Cardiac muscle cell (in vitro differentiated cells and primary cell): ENCODE measurements around the gene LRMDA. TPM values are rescaled to one million over a fixed set of nuclear protein-coding genes. Genes with fewer than 3 reads are reported as not detected.

Source experiments
- DNase-seq, 2 donors: peaks; one replicate each; pipeline versions ENCODE4 v3.0.0 to v3.0.0-alpha.2; 2010 to 2017; ENCODE audit warnings: low read depth in 1 of 2, low spot score in 1 of 2
- H3K27ac ChIP-seq: fragments of 200-600 bp; sonication (generic); 2 replicates; pipeline ENCODE4 v1.5.1; 2016
- H3K27me3 ChIP-seq: fragments of 200-600 bp; sonication (generic); 2 replicates; pipeline ENCODE4 v1.6.0; 2016; ENCODE audit warnings: control low read depth
- H3K36me3 ChIP-seq: fragments of 200-600 bp; sonication (generic); 2 replicates; pipeline ENCODE4 v1.5.1; 2016; ENCODE audit warnings: control low read depth
- H3K4me1 ChIP-seq: fragments of 200-600 bp; sonication (generic); 2 replicates; pipeline ENCODE4 v1.8.1; 2017; ENCODE audit warnings: low read depth, mild to moderate bottlenecking, mixed run types
- H3K4me3 ChIP-seq: fragments of 200-600 bp; sonication (generic); 2 replicates; pipeline ENCODE4 v1.5.1; 2016; ENCODE audit warnings: mild to moderate bottlenecking
- H3K9me3 ChIP-seq: fragments of 200-600 bp; sonication (generic); 2 replicates; pipeline ENCODE4 v1.5.1; 2017; ENCODE audit warnings: low read depth, mild to moderate bottlenecking, control low read depth
- CTCF ChIP-seq: IDR thresholded peaks from 2 replicates; pipeline ENCODE4 v1.5.1; 2012; ENCODE audit warnings: low read depth, mild to moderate bottlenecking, low read length
- polyA plus RNA-seq: library from polyadenylated mRNA; unstranded; fragments of >200 nt; fragmentation: Nextera tagmentation; extraction: Ambion mirVana; gene quantifications from 2 replicates; pipeline ENCODE4 v1.2.1, GENCODE V29; 2016
- total RNA-seq: library from RNA; depleted of rRNA; stranded (reverse); fragments of >200 nt; gene quantifications from 2 replicates; pipeline ENCODE4 v1.2.3, GENCODE V29; 2016

The LRMDA gene
- total and polyA plus RNA-seq, 2 experiments from 2014 or later, result 6.2 to 11.7 TPM

- Histone ChIP-seq H3K9me3 (no peaks in the 10 kb centered on the region), H3K27ac (no peak overlapping the region), H3K36me3 (no peaks in the 10 kb centered on the region), H3K4me3 (no peak overlapping the region), H3K27me3 (no peaks in the 10 kb centered on the region), H3K4me1 (no peaks in the 10 kb centered on the region)
- no peak for TF ChIP-seq CTCF
- no peak for DNase-seq
Measured at GRCh38 chr10:75677541-75677940, 246.1 kb downstream of the LRMDA start.

DNA sequence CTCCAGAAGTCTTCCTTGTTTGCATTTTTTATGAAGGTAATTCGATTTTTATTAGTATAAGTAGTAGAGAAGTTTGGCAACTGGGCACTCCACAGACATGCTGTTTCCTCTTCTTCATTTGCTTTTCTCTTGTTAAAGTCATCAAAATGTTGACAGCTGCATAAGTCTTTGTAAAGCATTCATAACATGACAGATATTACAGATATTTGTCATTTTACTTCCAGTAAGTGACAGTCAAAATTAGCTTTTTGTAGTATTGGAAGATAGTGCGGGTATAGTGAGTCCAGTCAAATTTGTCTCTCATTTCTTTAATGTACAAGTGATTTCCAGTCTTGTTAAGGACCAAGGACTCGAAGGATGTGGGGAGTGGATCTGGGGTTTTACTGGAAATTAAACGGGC lies 247.1 kb downstream of the LRMDA start:
- no peaks in the 10 kb centered on the region for H3K36me3 ChIP-seq
- no peaks in the 10 kb centered on the region for H3K9me3 ChIP-seq
- no peak overlapping the region for H3K4me3 ChIP-seq
- no peaks in the 10 kb centered on the region for H3K4me1 ChIP-seq
- TF ChIP-seq CTCF, result no peak
- no peak for DNase-seq
- no peak overlapping the region for H3K27ac ChIP-seq
- no peaks in the 10 kb centered on the region for H3K27me3 ChIP-seq

GRCh38 chr10:75679536-75679935 lies 248.1 kb downstream of the LRMDA start:
- TF ChIP-seq CTCF, result no peak
- H3K27ac ChIP-seq, result no peak overlapping the region
- no peak for DNase-seq
- no peaks in the 10 kb centered on the region for H3K27me3 ChIP-seq
- H3K4me1 ChIP-seq, result no peaks in the 10 kb centered on the region
- no peak overlapping the region for H3K4me3 ChIP-seq
- H3K9me3 ChIP-seq, result no peaks in the 10 kb centered on the region
- H3K36me3 ChIP-seq, result no peaks in the 10 kb centered on the region

DNA sequence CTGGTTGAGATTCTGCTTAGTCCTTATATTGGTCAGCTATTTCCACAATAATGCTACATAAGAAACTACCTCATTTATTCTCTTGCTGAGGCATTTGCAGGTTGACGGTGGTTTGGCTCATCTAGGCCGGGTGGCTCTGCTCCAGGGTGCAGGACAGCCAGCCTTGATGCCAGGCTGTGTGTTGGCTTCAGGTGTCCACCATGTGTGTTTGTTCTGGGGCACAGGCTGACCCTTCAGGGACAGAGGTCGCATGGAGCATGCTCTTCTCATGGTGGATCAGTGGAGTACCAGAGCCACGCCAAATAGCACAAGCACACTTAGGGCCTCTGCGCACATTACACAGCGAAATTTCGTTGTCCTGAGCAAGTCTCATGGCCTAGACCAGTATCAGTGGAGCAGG lies 249.9 kb downstream of the LRMDA start:
- no peaks in the 10 kb centered on the region for H3K27me3 ChIP-seq
- H3K4me3 ChIP-seq, result no peak overlapping the region
- no peaks in the 10 kb centered on the region for H3K36me3 ChIP-seq
- no peaks in the 10 kb centered on the region for H3K9me3 ChIP-seq
- DNase-seq, result no peak
- H3K27ac ChIP-seq, result no peak overlapping the region
- no peaks in the 10 kb centered on the region for H3K4me1 ChIP-seq
- no peak for TF ChIP-seq CTCF

- no peak overlapping the region for H3K4me3 ChIP-seq
- no peaks in the 10 kb centered on the region for H3K36me3 ChIP-seq
- H3K9me3 ChIP-seq, result no peaks in the 10 kb centered on the region
- no peaks in the 10 kb centered on the region for H3K4me1 ChIP-seq
- peak in 1 of 2 donors; percentile 37 for DNase-seq
- no peak for TF ChIP-seq CTCF
- no peaks in the 10 kb centered on the region for H3K27me3 ChIP-seq
- no peak overlapping the region for H3K27ac ChIP-seq
Measured at GRCh38 chr10:75682649-75683557, 251.5 kb downstream of the LRMDA start.
